Stomach (tissue), 9 donors: ENCODE measurements around the gene MPST. TPM values are rescaled to one million over a fixed set of nuclear protein-coding genes. Genes with fewer than 3 reads are reported as not detected.
A peak's percentile ranks its signal among the peaks of the same experiment; 100 is the strongest.

Source experiments
- DNase-seq, 2 donors: peaks; one replicate each; pipeline versions ENCODE4 v3.0.0 to v3.0.0-alpha.2; 2013 to 2019
- H3K27ac ChIP-seq, 5 donors: fragments of 200-600 bp in 4 of 5; sonication (generic) in 4 of 5; one replicate each; pipeline ENCODE4 v1.5.1; 2013 to 2019; ENCODE audit warnings: mild to moderate bottlenecking in 1 of 5, moderate library complexity in 1 of 5
- H3K27me3 ChIP-seq, 3 donors: fragments of 200-600 bp; sonication (generic); one replicate each; pipeline ENCODE4 v1.5.1; 2017 to 2019; ENCODE audit warnings: mixed run types in 1 of 3
- H3K36me3 ChIP-seq, 4 donors: fragments of 200-600 bp; sonication (generic); 1 replicate in 3 of 4; 2 replicates in 1 of 4; pipeline ENCODE4 v1.5.1; 2016 to 2019
- H3K4me1 ChIP-seq, 4 donors: fragments of 200-600 bp; sonication (generic); one replicate each; pipeline ENCODE4 v1.5.1; 2016 to 2019
- H3K4me3 ChIP-seq, 4 donors: fragments of 200-600 bp; sonication (generic) in 3 of 4; one replicate each; pipeline ENCODE4 v1.5.1; 2016 to 2019; ENCODE audit warnings: mild to moderate bottlenecking in 1 of 4
- H3K9me3 ChIP-seq, 4 donors: fragments of 200-600 bp; sonication (generic); one replicate each; pipeline ENCODE4 v1.5.1; 2016 to 2019
- EP300 ChIP-seq: sonication (generic); formaldehyde crosslinking; IDR thresholded peaks from one replicate; pipeline ENCODE4 v1.6.1; 2017; ENCODE audit warnings: antibody characterized with exemption
- POLR2A ChIP-seq, 4 donors: fragments of 450-650 bp; IDR thresholded peaks; one replicate each; pipeline ENCODE4 v1.6.1; 2016; ENCODE audit warnings: antibody characterized with exemption in 4 of 4, control low read depth in 2 of 4, mild to moderate bottlenecking in 1 of 4, moderate library complexity in 1 of 4
- POLR2AphosphoS5 ChIP-seq, 3 donors: sonication (generic); formaldehyde crosslinking; IDR thresholded peaks; one replicate each; pipeline ENCODE4 v1.6.1; 2016; ENCODE audit warnings: antibody characterized with exemption in 3 of 3
- WGBS, 5 donors: extraction: QIAGEN DNeasy Blood & Tissue Kit in 3 of 5; methylation state at CpG; one replicate each; pipeline versions ENCODE4 v1.1.5 to v1.1.7; 2013 to 2018; 5-methylcytosine and 5-hydroxymethylcytosine counted together
- intact Hi-C: fragments of 100-400 bp; cut with DNase I; formaldehyde crosslinking; loops from one replicate; pipeline ENCODE4 v1.15.1; 2023; ENCODE audit warnings: low total_unique reads
- polyA plus RNA-seq, 3 donors: library from polyadenylated mRNA; stranded (reverse); fragments of 200-250 nt; gene quantifications; one replicate each; pipeline ENCODE4 v1.2.3, GENCODE V29; 2013
- total RNA-seq, 5 donors: library from RNA; depleted of rRNA; stranded (reverse); fragments of >200 nt; gene quantifications; one replicate each; pipeline versions ENCODE4 v1.1.0 to v1.2.3, GENCODE V29; 2014 to 2016
- TF ChIP-seq, protein P1 (sequence below), 7 experiments: fragments of 450-650 bp in 4 of 7; fragments of 200-600 bp in 3 of 7; sonication (generic) in 3 of 7; IDR thresholded peaks; one replicate each; pipeline ENCODE4 v1.5.1; 2016 to 2019; ENCODE audit warnings: antibody characterized with exemption in 7 of 7, control low read depth in 2 of 7, mild to moderate bottlenecking in 1 of 7
- donor health status: healthy with polysubstance abuse.
- donor health status: Bipolar disorder and iron deficiency.
- donor health status: healthy.

MPST gene
- total and polyA plus RNA-seq, 8 donors: 48.3 to 1,943 (median 154) TPM

GRCh38 chr22:37047006-37047405 lies 27.5 kb downstream of the MPST start:
- Histone ChIP-seq H3K27ac (no peak overlapping the region), H3K9me3 (no peaks in the 10 kb centered on the region), H3K4me1 (peaks cover 11 to 36% (median 20%) of the 10 kb centered on the region in 4 donors), H3K36me3 (no peaks in the 10 kb centered on the region), H3K4me3 (no peak overlapping the region), H3K27me3 (peaks cover 0 to 13% (median 0%) of the 10 kb centered on the region in 3 donors)
- TF ChIP-seq, protein P1, sequence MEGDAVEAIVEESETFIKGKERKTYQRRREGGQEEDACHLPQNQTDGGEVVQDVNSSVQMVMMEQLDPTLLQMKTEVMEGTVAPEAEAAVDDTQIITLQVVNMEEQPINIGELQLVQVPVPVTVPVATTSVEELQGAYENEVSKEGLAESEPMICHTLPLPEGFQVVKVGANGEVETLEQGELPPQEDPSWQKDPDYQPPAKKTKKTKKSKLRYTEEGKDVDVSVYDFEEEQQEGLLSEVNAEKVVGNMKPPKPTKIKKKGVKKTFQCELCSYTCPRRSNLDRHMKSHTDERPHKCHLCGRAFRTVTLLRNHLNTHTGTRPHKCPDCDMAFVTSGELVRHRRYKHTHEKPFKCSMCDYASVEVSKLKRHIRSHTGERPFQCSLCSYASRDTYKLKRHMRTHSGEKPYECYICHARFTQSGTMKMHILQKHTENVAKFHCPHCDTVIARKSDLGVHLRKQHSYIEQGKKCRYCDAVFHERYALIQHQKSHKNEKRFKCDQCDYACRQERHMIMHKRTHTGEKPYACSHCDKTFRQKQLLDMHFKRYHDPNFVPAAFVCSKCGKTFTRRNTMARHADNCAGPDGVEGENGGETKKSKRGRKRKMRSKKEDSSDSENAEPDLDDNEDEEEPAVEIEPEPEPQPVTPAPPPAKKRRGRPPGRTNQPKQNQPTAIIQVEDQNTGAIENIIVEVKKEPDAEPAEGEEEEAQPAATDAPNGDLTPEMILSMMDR (IDR thresholded peaks at IDR 0.05): no peak
- TF ChIP-seq POLR2AphosphoS5 (IDR thresholded peaks at IDR 0.05) (no peak), POLR2A (IDR thresholded peaks at IDR 0.05) (no peak), EP300 (no peak)
- intact Hi-C loops: no loop called here
- WGBS, 5 donors: 86 to 92% (median 89%) methylated on average over 7 of the region's 7 CpGs
- DNase-seq: no peak

DNA sequence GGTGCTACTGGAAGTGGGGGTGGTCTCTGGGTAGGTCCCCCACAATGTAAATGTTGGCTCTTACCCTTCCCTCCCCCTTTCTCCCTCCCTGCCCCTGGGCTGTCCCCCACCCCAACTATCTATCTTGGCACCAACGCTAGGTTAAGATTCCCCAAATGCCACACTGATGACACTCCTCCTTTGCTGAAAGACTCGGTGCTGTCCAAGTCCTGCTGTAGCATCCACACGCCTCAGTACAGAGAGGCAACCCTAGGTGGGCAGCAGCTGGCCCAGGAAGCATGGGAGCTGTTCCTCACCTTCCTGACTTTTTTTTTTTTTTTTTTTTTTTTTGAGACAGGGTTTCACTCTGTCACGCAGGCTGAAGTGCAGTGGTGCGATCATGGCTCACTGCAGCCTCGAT lies 28.6 kb downstream of the MPST start:
- WGBS, 5 donors: 84 to 90% (median 86%) methylated on average over 6 of the region's 6 CpGs
- Histone ChIP-seq H3K36me3 (no peaks in the 10 kb centered on the region), H3K27ac (no peak overlapping the region), H3K4me3 (no peak overlapping the region), H3K27me3 (peaks cover 0 to 16% (median 0%) of the 10 kb centered on the region in 3 donors), H3K9me3 (no peaks in the 10 kb centered on the region), H3K4me1 (peaks cover 22 to 44% (median 29%) of the 10 kb centered on the region in 4 donors)
- DNase-seq: no peak
- intact Hi-C loops: no loop called here
- TF ChIP-seq EP300 (no peak), POLR2A (IDR thresholded peaks at IDR 0.05) (no peak), POLR2AphosphoS5 (IDR thresholded peaks at IDR 0.05) (no peak)
- TF ChIP-seq, protein P1 (IDR thresholded peaks at IDR 0.05): no peak

- 63 to 87% (median 80%) methylated on average over 2 of the region's 2 CpGs for WGBS, 5 donors
- intact Hi-C loops: no loop called here
- Histone ChIP-seq H3K9me3 (no peaks in the 10 kb centered on the region), H3K4me3 (no peak overlapping the region), H3K27me3 (peaks cover 0 to 13% (median 0%) of the 10 kb centered on the region in 3 donors), H3K4me1 (peaks cover 23 to 44% (median 26%) of the 10 kb centered on the region in 4 donors), H3K27ac (no peak overlapping the region), H3K36me3 (peaks cover 0 to 10% (median 2%) of the 10 kb centered on the region in 4 donors)
- TF ChIP-seq EP300 (no peak), POLR2AphosphoS5 (IDR thresholded peaks at IDR 0.05) (no peak), POLR2A (IDR thresholded peaks at IDR 0.05) (no peak)
- TF ChIP-seq, protein P1 (IDR thresholded peaks at IDR 0.05): no peak
- DNase-seq: no peak
Observed at GRCh38 chr22:37049224-37049623, 29.7 kb downstream of the MPST start.

- no peak for DNase-seq
- 64 to 82% (median 76%) methylated on average over 4 to 6 of the region's 6 CpGs for WGBS, 5 donors
- H3K4me3 ChIP-seq: peak overlapping the region in 2 of 4 donors; percentile 66 to 87
- TF ChIP-seq EP300 (no peak), POLR2A (IDR thresholded peaks at IDR 0.05) (no peak), POLR2AphosphoS5 (IDR thresholded peaks at IDR 0.05) (no peak)
- TF ChIP-seq, protein P1 (IDR thresholded peaks at IDR 0.05): no peak
- no peaks in the 10 kb centered on the region for H3K9me3 ChIP-seq
- H3K27ac ChIP-seq: peak overlapping the region in 1 of 5 donors; percentile 36
- peaks cover 0 to 24% (median 15%) of the 10 kb centered on the region in 4 donors for H3K36me3 ChIP-seq
- peaks cover 0 to 13% (median 0%) of the 10 kb centered on the region in 3 donors for H3K27me3 ChIP-seq
- intact Hi-C loops: no loop called here
- peaks cover 23 to 37% (median 25%) of the 10 kb centered on the region in 4 donors for H3K4me1 ChIP-seq
Observed at GRCh38 chr22:37050913-37051312, 31.4 kb downstream of the MPST start.
